ENCODE measurements around the gene MAML2. TPM values are rescaled to one million over a fixed set of nuclear protein-coding genes. Genes with fewer than 3 reads are reported as not detected.

Gene MAML2
- total and polyA plus RNA-seq, 2 of the 8 experiments (the other 6 are each of a cell fraction or from before 2014, with no cell fraction given) = 3.8 to 6.6 TPM

DNA sequence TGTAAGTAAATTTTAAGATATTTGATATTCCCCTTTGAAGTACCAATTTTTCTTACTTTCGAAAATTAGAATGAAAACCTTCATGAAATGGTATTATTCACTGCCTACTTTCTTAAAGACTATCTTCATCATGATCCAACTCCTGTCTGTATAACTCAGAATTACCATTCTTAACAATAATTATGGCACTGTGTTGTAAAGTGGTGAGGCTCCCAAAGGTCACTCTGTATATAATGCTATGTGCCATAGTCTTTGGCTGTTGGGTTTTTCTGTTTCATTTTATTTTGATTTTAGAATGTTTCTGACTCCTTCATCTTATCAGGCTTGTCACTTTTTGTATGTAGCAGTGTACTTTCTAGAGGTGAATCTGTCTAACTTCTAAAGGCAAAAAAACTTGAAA lies 52.4 kb downstream of the MAML2 start:
- Histone ChIP-seq H2BK120ac (replicated peaks; ENCODE audit: low read depth, low read length) (no peak overlapping the region), H3K27ac (ENCODE audit: low read depth, low read length) (no peak overlapping the region), H3K4ac (replicated peaks; ENCODE audit: insufficient read length, low read depth, low read length) (no peak overlapping the region), H3K23ac (ENCODE audit: insufficient read length) (no peak overlapping the region), H2BK20ac (ENCODE audit: low read length) (no peak overlapping the region), H2AFZ (ENCODE audit: low read length) (no peak overlapping the region), H3K56ac (replicated peaks; ENCODE audit: insufficient read length, low read depth, low read length) (no peak overlapping the region), H2BK15ac (ENCODE audit: low read length) (no peak overlapping the region), H2AK5ac (ENCODE audit: low read depth, low read length) (no peak overlapping the region), H4K20me1 (replicated peaks in 1 of 2; ENCODE audit: control insufficient read depth in 1 of 2, insufficient read depth in 2 of 2, low read length in 2 of 2) (no peaks in the 10 kb centered on the region), H2BK5ac (ENCODE audit: low read depth, low read length) (no peak overlapping the region), H4K8ac (ENCODE audit: extremely low read depth, insufficient read depth, low read length) (no peak overlapping the region), H3K27me3 (replicated peaks in 1 of 4; ENCODE audit: control insufficient read depth in 3 of 4, extremely low read depth in 1 of 4, insufficient read depth in 3 of 4, low read length in 3 of 4) (peaks cover 0 to 1% (median 0%) of the 10 kb centered on the region in 4 experiments; a peak in 1 of 7 replicates), H3K4me3 (ENCODE audit: extremely low read depth in 1 of 4, insufficient read depth in 2 of 4, low read depth in 3 of 4, low read length in 4 of 4) (no peak overlapping the region), H2BK12ac (ENCODE audit: low read depth, low read length) (no peak overlapping the region), H3K36me3 (ENCODE audit: control insufficient read depth in 2 of 4, insufficient read depth in 4 of 4, low read length in 3 of 4) (no peaks in the 10 kb centered on the region), H3K79me1 (ENCODE audit: low read depth, low read length) (no peaks in the 10 kb centered on the region), H3K4me2 (ENCODE audit: insufficient read depth in 1 of 2, low read depth in 2 of 2, low read length in 2 of 2) (no peak overlapping the region), H3K14ac (ENCODE audit: insufficient read length) (no peak overlapping the region), H3K23me2 (ENCODE audit: low read depth, low read length) (no peaks in the 10 kb centered on the region), H3K79me2 (ENCODE audit: control insufficient read depth in 1 of 2, insufficient read depth in 2 of 2, low read length in 2 of 2) (no peaks in the 10 kb centered on the region), H3K9me3 (ENCODE audit: insufficient read depth in 2 of 2, low read depth in 1 of 2, low read length in 1 of 2) (no peaks in the 10 kb centered on the region), H4K5ac (ENCODE audit: insufficient read length, low read depth, low read length) (no peak overlapping the region), H3K18ac (ENCODE audit: extremely low read depth, low read length) (no peak overlapping the region), H4K91ac (replicated peaks; ENCODE audit: insufficient read length, low read length) (no peak overlapping the region), H3K9ac (replicated peaks in 1 of 4; ENCODE audit: extremely low read depth in 1 of 4, low read depth in 3 of 4, low read length in 3 of 4) (no peak overlapping the region), H3K4me1 (replicated peaks in 1 of 4; ENCODE audit: control insufficient read depth in 3 of 4, insufficient read depth in 4 of 4, low read length in 3 of 4) (no peaks in the 10 kb centered on the region)
- ChIA-PET CTCF (ENCODE audit: partially characterized antibody) (no interaction called here), POLR2A (ENCODE audit: partially characterized antibody) (no interaction called here)
- WGBS, 2 experiments (ENCODE audit: extremely low coverage in 1 of 2, insufficient coverage in 1 of 2, insufficient read length in 1 of 2, insufficient replicate concordance in 2 of 2, low coverage in 1 of 2, low lambda C conversion rate in 2 of 2, missing lambda C conversion rate in 1 of 2) = 97% methylated on average over 1 of the region's 1 CpG; no CpG with 5 or more reads in 1 of the 2 experiments
- no peak for FAIRE-seq
- no peak for DNase-seq (ENCODE audit: low read depth in 1 of 2, low spot score in 2 of 2)
- TF ChIP-seq POLR2A (IDR thresholded peaks at IDR 0.05; ENCODE audit: control extremely low read depth in 1 of 2, low read depth in 2 of 2, low read length in 2 of 2) = no peak
- TF ChIP-seq ZNF274 (IDR thresholded peaks at IDR 0.05; ENCODE audit: borderline replicate concordance, extremely low read depth, low read length) = no peak
- TF ChIP-seq GABPA (IDR thresholded peaks at IDR 0.05; ENCODE audit: borderline replicate concordance, insufficient read depth, low read length) = no peak
- no peak for TF ChIP-seq CHD2 (IDR thresholded peaks at IDR 0.05; ENCODE audit: low read length)
- no peak for TF ChIP-seq EP300 (IDR thresholded peaks at IDR 0.05; ENCODE audit: borderline replicate concordance in 1 of 2, low read depth in 2 of 2, low read length in 2 of 2)
- TF ChIP-seq TEAD4 (IDR thresholded peaks at IDR 0.05; ENCODE audit: low read depth, low read length) = no peak
- TF ChIP-seq, protein P1, sequence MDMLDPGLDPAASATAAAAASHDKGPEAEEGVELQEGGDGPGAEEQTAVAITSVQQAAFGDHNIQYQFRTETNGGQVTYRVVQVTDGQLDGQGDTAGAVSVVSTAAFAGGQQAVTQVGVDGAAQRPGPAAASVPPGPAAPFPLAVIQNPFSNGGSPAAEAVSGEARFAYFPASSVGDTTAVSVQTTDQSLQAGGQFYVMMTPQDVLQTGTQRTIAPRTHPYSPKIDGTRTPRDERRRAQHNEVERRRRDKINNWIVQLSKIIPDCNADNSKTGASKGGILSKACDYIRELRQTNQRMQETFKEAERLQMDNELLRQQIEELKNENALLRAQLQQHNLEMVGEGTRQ (IDR thresholded peaks at IDR 0.05; ENCODE audit: low read length) = no peak
- TF ChIP-seq, protein P2, sequence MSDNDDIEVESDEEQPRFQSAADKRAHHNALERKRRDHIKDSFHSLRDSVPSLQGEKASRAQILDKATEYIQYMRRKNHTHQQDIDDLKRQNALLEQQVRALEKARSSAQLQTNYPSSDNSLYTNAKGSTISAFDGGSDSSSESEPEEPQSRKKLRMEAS (IDR thresholded peaks at IDR 0.05) = no peak
- TF ChIP-seq SIN3A (conservative IDR thresholded peaks at IDR 0.05 in 1 of 2, IDR thresholded peaks at IDR 0.05 in 1 of 2; ENCODE audit: low read depth in 1 of 2, low read length in 2 of 2) = no peak
- TF ChIP-seq TCF12 (IDR thresholded peaks at IDR 0.05; ENCODE audit: low read depth, low read length) = no peak
- TF ChIP-seq TBP (IDR thresholded peaks at IDR 0.05; ENCODE audit: low read depth, low read length) = no peak
- no peak for TF ChIP-seq BACH1 (IDR thresholded peaks at IDR 0.05; ENCODE audit: low read length)
- TF ChIP-seq, protein P3, sequence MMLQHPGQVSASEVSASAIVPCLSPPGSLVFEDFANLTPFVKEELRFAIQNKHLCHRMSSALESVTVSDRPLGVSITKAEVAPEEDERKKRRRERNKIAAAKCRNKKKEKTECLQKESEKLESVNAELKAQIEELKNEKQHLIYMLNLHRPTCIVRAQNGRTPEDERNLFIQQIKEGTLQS (IDR thresholded peaks at IDR 0.05; ENCODE audit: insufficient read depth, low read depth, low read length) = no peak
